A549 treated with dexamethasone at 1 μM for 4 hours (cell line): Measurements from ENCODE around the gene COL6A6. TPM values are rescaled to one million over a fixed set of nuclear protein-coding genes. Genes with fewer than 3 reads are reported as not detected.

Experiments used
- total RNA-seq: library from RNA; stranded (reverse); fragments of 200-300 nt; extraction: Qiagen RNA extraction; gene quantifications from 5 replicates; pipeline ENCODE4 v1.2.3, GENCODE V29; 2022

Gene COL6A6
- not detected in 5 replicates for total RNA-seq

GRCh38 chr3:130516645-130517512 lies at the start of gene COL6A6:
TSS of gene COL6A6 (plus strand) at chr3:130517177. CDS start at chr3:130560365, 43,188 bp downstream.

Other genes with a start within 250 kb of the COL6A6 start
- gene COL6A5, start 171.5 kb upstream of the COL6A6 start, total RNA-seq = not detected in 5 replicates
- gene PIK3R4, start 229.7 kb downstream of the COL6A6 start, total RNA-seq = 15.0 to 20.8 TPM (median 15.8 TPM) in 5 replicates